RWPE1 (cell line): Measurements from ENCODE around the gene NTNG2.

Experiments used
- CTCF ChIA-PET: fragments of 350-600 bp; sonication (Branson Sonifier 250); formaldehyde crosslinking; extraction: SDS; loops from one replicate; lab custom pipeline; 2021; lab: Yijun Ruan, JAX
- POLR2A ChIA-PET: fragments of 400-600 bp; formaldehyde crosslinking; extraction: SDS; loops from one replicate; lab custom pipeline; 2020; ENCODE audit warnings: antibody characterized with exemption; ENCODE audit not compliant: low non-redundant PET; lab: Yijun Ruan, JAX
- DNase-seq: peaks from one replicate; pipeline ENCODE4 v3.0.0; 2012; ENCODE audit warnings: low spot score
- H3K27ac ChIP-seq: fragments of 450-650 bp; 2 replicates; pipeline ENCODE4 v1.5.1; 2017
- TF ChIP-seq, protein P1 (sequence below): fragments of 450-650 bp; conservative IDR thresholded peaks from 2 replicates; pipeline ENCODE4 v1.5.1; 2017; ENCODE audit warnings: low read depth, mild to moderate bottlenecking

NTNG2 gene, protein sequence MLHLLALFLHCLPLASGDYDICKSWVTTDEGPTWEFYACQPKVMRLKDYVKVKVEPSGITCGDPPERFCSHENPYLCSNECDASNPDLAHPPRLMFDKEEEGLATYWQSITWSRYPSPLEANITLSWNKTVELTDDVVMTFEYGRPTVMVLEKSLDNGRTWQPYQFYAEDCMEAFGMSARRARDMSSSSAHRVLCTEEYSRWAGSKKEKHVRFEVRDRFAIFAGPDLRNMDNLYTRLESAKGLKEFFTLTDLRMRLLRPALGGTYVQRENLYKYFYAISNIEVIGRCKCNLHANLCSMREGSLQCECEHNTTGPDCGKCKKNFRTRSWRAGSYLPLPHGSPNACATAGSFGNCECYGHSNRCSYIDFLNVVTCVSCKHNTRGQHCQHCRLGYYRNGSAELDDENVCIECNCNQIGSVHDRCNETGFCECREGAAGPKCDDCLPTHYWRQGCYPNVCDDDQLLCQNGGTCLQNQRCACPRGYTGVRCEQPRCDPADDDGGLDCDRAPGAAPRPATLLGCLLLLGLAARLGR

GRCh38 chr9:132161743-132162184 is at the start of gene NTNG2:
TSS of gene NTNG2 (plus strand) at chr9:132162058. CDS start at chr9:132166832, 4,774 bp downstream.
- DNase-seq, result no peak
- H3K27ac ChIP-seq, result no peak within 1 kb of the TSS
- ChIA-PET POLR2A (no interaction called here), CTCF (interaction anchor here (0.6 kb wide), 2 partner anchors 37 to 74 kb away, joined by 3 to 4 read pairs; no protein-coding TSS in a partner anchor)
- TF ChIP-seq, protein P1, sequence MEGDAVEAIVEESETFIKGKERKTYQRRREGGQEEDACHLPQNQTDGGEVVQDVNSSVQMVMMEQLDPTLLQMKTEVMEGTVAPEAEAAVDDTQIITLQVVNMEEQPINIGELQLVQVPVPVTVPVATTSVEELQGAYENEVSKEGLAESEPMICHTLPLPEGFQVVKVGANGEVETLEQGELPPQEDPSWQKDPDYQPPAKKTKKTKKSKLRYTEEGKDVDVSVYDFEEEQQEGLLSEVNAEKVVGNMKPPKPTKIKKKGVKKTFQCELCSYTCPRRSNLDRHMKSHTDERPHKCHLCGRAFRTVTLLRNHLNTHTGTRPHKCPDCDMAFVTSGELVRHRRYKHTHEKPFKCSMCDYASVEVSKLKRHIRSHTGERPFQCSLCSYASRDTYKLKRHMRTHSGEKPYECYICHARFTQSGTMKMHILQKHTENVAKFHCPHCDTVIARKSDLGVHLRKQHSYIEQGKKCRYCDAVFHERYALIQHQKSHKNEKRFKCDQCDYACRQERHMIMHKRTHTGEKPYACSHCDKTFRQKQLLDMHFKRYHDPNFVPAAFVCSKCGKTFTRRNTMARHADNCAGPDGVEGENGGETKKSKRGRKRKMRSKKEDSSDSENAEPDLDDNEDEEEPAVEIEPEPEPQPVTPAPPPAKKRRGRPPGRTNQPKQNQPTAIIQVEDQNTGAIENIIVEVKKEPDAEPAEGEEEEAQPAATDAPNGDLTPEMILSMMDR, result no peak

DNA sequence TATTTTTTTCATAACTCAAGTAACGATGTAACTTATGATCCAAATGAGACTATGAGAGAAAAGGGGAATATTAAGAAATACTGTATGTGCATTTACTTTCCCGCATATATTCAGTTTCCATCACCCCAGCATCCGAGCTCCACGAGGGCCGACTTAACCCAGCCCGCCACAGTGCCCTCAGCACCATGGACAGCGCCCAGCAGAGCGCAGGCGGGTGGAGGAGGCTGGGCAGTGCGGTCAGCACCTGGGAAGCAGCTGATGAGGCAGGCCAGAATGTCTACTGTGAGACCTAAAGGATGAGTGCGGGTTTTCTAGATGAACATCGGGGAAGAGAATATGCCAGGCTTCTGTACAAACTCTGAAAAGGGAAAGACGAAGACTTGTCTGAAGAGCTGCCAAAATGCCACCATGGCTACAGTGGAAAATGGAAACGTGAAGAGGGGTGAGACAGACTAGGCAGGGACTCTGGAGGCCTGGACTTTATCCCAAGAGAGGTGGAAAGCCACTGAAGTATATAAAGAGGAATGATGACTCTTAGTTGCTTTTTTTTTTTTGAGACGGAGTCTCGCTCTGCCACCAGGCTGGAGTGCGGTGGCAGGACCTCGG is 47.7 kb upstream of the NTNG2 start:
- TF ChIP-seq, protein P1, result no peak
- CTCF ChIA-PET, result interaction anchor here (0.7 kb wide), 1 partner anchor 178 kb away, joined by 3 read pairs; no protein-coding TSS in a partner anchor
- POLR2A ChIA-PET, result no interaction called here
- DNase-seq, result peak; percentile 78
- H3K27ac ChIP-seq, result no peak overlapping the region

- H3K27ac ChIP-seq, result no peak overlapping the region
- ChIA-PET POLR2A (no interaction called here), CTCF (no interaction called here)
- DNase-seq, result no peak
- TF ChIP-seq, protein P1, result no peak
Measured at GRCh38 chr9:132116583-132116982, 45.3 kb upstream of the NTNG2 start.

DNA sequence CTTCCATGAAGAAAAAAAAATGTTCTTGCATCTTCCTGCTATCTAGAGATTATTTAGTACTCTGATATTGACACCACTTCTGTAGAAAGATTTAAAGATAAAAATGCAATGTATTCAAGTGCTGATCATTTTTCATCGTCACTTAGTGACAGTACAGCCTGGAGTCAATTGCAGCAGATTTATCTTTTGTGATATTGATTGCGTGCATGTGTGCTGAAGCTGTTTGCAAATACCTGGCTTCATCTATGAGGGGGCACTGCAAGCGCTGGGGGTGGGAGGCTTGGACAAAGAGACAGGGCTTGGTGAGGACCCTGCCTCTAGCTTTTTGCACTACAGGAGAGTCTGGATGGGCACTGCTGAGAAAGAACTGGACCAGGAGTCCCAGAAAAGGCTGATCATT is 44.2 kb upstream of the NTNG2 start:
- no peak for DNase-seq
- ChIA-PET POLR2A (no interaction called here), CTCF (interaction anchor here (0.5 kb wide), 1 partner anchor 1064 kb away, joined by 3 read pairs; no protein-coding TSS in a partner anchor)
- H3K27ac ChIP-seq, result no peak overlapping the region
- TF ChIP-seq, protein P1, result no peak

DNA sequence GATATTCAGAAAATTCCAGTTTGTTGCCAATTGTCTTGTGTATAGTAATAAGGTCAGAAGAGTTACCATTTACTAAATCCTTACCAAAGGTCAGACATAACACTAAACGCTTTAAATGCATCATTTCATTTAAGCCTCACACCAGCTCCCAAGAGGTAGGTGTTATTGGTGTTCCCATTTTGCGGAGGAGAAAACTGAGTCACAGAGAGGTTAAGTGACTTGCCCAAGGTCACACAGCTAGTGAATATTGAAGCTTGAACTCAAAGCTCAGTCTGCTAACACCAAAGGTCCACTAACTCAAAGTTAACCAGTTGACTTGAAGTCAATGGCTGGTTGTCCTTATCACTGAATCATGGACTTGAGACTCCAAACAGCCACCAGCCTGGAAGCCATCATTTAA is 40.8 kb upstream of the NTNG2 start:
- H3K27ac ChIP-seq, result no peak overlapping the region
- ChIA-PET POLR2A (no interaction called here), CTCF (no interaction called here)
- no peak for DNase-seq
- TF ChIP-seq, protein P1, result no peak

DNA sequence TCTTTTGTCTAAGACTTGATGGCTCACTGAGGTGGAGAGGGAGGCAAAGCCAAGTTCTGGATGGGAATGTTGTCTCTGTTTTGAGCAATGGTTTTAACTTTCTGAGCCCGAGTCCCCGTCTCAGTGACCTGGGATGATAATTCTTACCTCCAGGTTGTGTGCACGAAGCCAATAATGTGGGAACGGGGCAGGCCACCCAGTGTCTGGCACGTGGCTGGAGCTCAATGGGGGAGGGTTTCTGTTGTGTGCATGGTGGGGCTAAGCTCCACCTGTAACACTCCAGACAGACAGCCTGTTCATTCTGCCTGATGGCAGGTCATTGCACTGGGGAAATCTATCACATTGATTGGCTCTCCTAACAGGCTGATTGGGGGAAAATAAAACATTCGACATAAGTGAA is 37.1 kb upstream of the NTNG2 start:
- DNase-seq, result no peak
- POLR2A ChIA-PET, result no interaction called here
- CTCF ChIA-PET, result no interaction called here
- no peak overlapping the region for H3K27ac ChIP-seq
- TF ChIP-seq, protein P1, result no peak
